DOHH2 (cell line): Measurements from ENCODE around the gene EXTL1.

Source experiments
- CTCF ChIP-seq: fragments of 200-600 bp; sonication (generic); IDR thresholded peaks from one replicate; pipeline ENCODE4 v1.5.1; 2014; ENCODE audit warnings: antibody characterized with exemption, mild to moderate bottlenecking, low read depth, low read length; ENCODE audit not compliant: poor library complexity, severe bottlenecking
- EZH2phosphoT487 ChIP-seq: fragments of 200-600 bp; sonication (generic); IDR thresholded peaks from 2 replicates; pipeline ENCODE4 v1.6.1; 2017; ENCODE audit warnings: borderline replicate concordance, mild to moderate bottlenecking, antibody characterized with exemption, low read length, moderate library complexity, mixed read lengths

GRCh38 chr1:26031611-26032220 is 10.1 kb downstream of the EXTL1 start:
- TF ChIP-seq CTCF (no peak), EZH2phosphoT487 (no peak)
